Vagina (tissue), 2 donors: ENCODE data around the gene PPP2R2C. TPM values are rescaled to one million over a fixed set of nuclear protein-coding genes. Genes with fewer than 3 reads are reported as not detected.

Source experiments
- DNase-seq, 2 donors: peaks; one replicate each; pipeline ENCODE4 v3.0.0-alpha.2; 2017; ENCODE audit errors: extremely low spot score in 2 of 2
- H3K27ac ChIP-seq: fragments of 200-600 bp; sonication (generic); one replicate; pipeline ENCODE4 v1.5.1; 2019
- H3K27me3 ChIP-seq: fragments of 200-600 bp; sonication (generic); one replicate; pipeline ENCODE4 v1.5.1; 2019
- H3K36me3 ChIP-seq, 2 donors: fragments of 200-600 bp; sonication (generic); one replicate each; pipeline ENCODE4 v1.5.1; 2017 to 2019
- H3K4me1 ChIP-seq: fragments of 200-600 bp; sonication (generic); one replicate; pipeline ENCODE4 v1.5.1; 2019
- H3K4me3 ChIP-seq, 2 donors: fragments of 200-600 bp; sonication (generic); 1 replicate in 1 of 2; 2 replicates in 1 of 2; pipeline ENCODE4 v1.5.1; 2016 to 2019
- H3K9me3 ChIP-seq: fragments of 200-600 bp; sonication (generic); one replicate; pipeline ENCODE4 v1.5.1; 2019
- CTCF ChIP-seq, 3 experiments: fragments of 450-650 bp in 2 of 3; fragments of 200-600 bp in 1 of 3; sonication (generic) in 1 of 3; IDR thresholded peaks; one replicate each; pipeline ENCODE4 v1.5.1; 2017 to 2019; ENCODE audit warnings: antibody characterized with exemption in 3 of 3, mild to moderate bottlenecking in 2 of 3, moderate library complexity in 2 of 3
- POLR2A ChIP-seq, 2 donors: fragments of 450-650 bp; IDR thresholded peaks; one replicate each; pipeline ENCODE4 v1.6.1; 2017; ENCODE audit warnings: antibody characterized with exemption in 2 of 2, mild to moderate bottlenecking in 2 of 2, moderate library complexity in 2 of 2
- POLR2AphosphoS5 ChIP-seq, 2 donors: sonication (generic); formaldehyde crosslinking; IDR thresholded peaks; one replicate each; pipeline ENCODE4 v1.9.0; 2017; ENCODE audit warnings: antibody characterized with exemption in 2 of 2, mild to moderate bottlenecking in 2 of 2, low read depth in 1 of 2; ENCODE audit not compliant: insufficient read depth in 1 of 2
- intact Hi-C: fragments of 100-400 bp; cut with DNase I; formaldehyde crosslinking; loops from one replicate; pipeline ENCODE4 v1.15.1; 2023
- total RNA-seq: library from RNA; depleted of rRNA; stranded (reverse); fragments of >200 nt; gene quantifications from one replicate; pipeline ENCODE4 v1.2.3, GENCODE V29; 2016

The PPP2R2C gene
- total RNA-seq, 1 donor from 2014 or later = 17.2 TPM

GRCh38 chr4:6354626-6355025 lies 117.8 kb downstream of the PPP2R2C start:
- Histone ChIP-seq H3K36me3 (no peaks in the 10 kb centered on the region), H3K9me3 (no peaks in the 10 kb centered on the region), H3K4me1 (no peaks in the 10 kb centered on the region), H3K4me3 (no peak overlapping the region), H3K27me3 (no peaks in the 10 kb centered on the region), H3K27ac (no peak overlapping the region)
- TF ChIP-seq POLR2A (IDR thresholded peaks at IDR 0.05) = no peak
- no peak for TF ChIP-seq POLR2AphosphoS5 (IDR thresholded peaks at IDR 0.05; ENCODE audit: insufficient read depth in 1 of 2, low read depth in 1 of 2)
- TF ChIP-seq CTCF (IDR thresholded peaks at IDR 0.05) = no peak
- intact Hi-C loops = no loop called here
- DNase-seq = no peak

GRCh38 chr4:6354119-6354518 lies 118.3 kb downstream of the PPP2R2C start:
- TF ChIP-seq CTCF (IDR thresholded peaks at IDR 0.05) (no peak), POLR2A (IDR thresholded peaks at IDR 0.05) (no peak), POLR2AphosphoS5 (IDR thresholded peaks at IDR 0.05; ENCODE audit: insufficient read depth in 1 of 2, low read depth in 1 of 2) (no peak)
- no peak for DNase-seq
- H3K36me3 ChIP-seq = no peaks in the 10 kb centered on the region
- no peaks in the 10 kb centered on the region for H3K9me3 ChIP-seq
- H3K4me3 ChIP-seq = no peak overlapping the region
- no peaks in the 10 kb centered on the region for H3K4me1 ChIP-seq
- intact Hi-C loops = no loop called here
- H3K27me3 ChIP-seq = no peaks in the 10 kb centered on the region
- no peak overlapping the region for H3K27ac ChIP-seq

- no peak for TF ChIP-seq CTCF (IDR thresholded peaks at IDR 0.05)
- no peak for TF ChIP-seq POLR2A (IDR thresholded peaks at IDR 0.05)
- TF ChIP-seq POLR2AphosphoS5 (IDR thresholded peaks at IDR 0.05; ENCODE audit: insufficient read depth in 1 of 2, low read depth in 1 of 2) = no peak
- no peak overlapping the region for H3K4me3 ChIP-seq
- H3K27me3 ChIP-seq = no peaks in the 10 kb centered on the region
These were observed 120.3 kb downstream of the PPP2R2C start for GRCh38 chr4:6352031-6352692.

GRCh38 chr4:6351246-6352000 lies 121.0 kb downstream of the PPP2R2C start:
- no peak for DNase-seq
- Histone ChIP-seq H3K4me1 (no peaks in the 10 kb centered on the region), H3K27me3 (no peaks in the 10 kb centered on the region), H3K9me3 (no peaks in the 10 kb centered on the region), H3K27ac (no peak overlapping the region), H3K4me3 (no peak overlapping the region), H3K36me3 (no peaks in the 10 kb centered on the region)
- intact Hi-C loops = no loop called here
- TF ChIP-seq POLR2AphosphoS5 (IDR thresholded peaks at IDR 0.05; ENCODE audit: insufficient read depth in 1 of 2, low read depth in 1 of 2) (no peak), CTCF (IDR thresholded peaks at IDR 0.05) (no peak), POLR2A (IDR thresholded peaks at IDR 0.05) (no peak)

More at GRCh38 chr4:6352031-6352692, 120.3 kb downstream of the PPP2R2C start:
- H3K27ac ChIP-seq = no peak overlapping the region
- intact Hi-C loops = no loop called here
- no peak for DNase-seq
- H3K4me1 ChIP-seq = no peaks in the 10 kb centered on the region
- H3K36me3 ChIP-seq = no peaks in the 10 kb centered on the region
- no peaks in the 10 kb centered on the region for H3K9me3 ChIP-seq

- intact Hi-C loops = no loop called here
- Histone ChIP-seq H3K4me1 (no peaks in the 10 kb centered on the region), H3K27me3 (no peaks in the 10 kb centered on the region), H3K27ac (no peak overlapping the region), H3K4me3 (no peak overlapping the region), H3K9me3 (no peaks in the 10 kb centered on the region), H3K36me3 (no peaks in the 10 kb centered on the region)
- TF ChIP-seq CTCF (IDR thresholded peaks at IDR 0.05) (no peak), POLR2AphosphoS5 (IDR thresholded peaks at IDR 0.05; ENCODE audit: insufficient read depth in 1 of 2, low read depth in 1 of 2) (no peak), POLR2A (IDR thresholded peaks at IDR 0.05) (no peak)
- no peak for DNase-seq
These were observed 121.8 kb downstream of the PPP2R2C start for GRCh38 chr4:6350646-6351045.
